ENCODE results near the gene HSH2D.
A peak's percentile ranks its signal among the peaks of the same experiment; 100 is the strongest.

Gene HSH2D

DNA sequence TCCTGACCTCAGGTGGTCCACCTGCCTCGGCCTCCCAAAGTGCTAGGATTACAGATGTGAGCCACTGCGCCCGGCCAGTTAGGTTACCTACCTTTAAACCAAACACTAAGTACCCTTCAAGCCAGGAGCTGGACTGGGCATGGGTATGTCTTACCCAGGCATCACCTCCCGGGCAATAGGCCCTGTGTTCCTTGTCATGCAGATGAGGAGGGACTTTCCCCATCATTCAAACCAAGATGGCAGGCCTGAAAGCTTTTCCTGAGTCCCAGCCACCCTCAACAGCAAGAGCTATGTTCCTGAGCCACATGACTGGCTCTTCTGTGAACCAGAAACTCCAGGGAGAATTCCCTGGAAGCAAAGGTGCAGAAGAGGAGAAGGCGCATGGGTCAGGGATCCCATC is 22.3 kb upstream of the HSH2D start:
- no peak for DNase-seq

DNA sequence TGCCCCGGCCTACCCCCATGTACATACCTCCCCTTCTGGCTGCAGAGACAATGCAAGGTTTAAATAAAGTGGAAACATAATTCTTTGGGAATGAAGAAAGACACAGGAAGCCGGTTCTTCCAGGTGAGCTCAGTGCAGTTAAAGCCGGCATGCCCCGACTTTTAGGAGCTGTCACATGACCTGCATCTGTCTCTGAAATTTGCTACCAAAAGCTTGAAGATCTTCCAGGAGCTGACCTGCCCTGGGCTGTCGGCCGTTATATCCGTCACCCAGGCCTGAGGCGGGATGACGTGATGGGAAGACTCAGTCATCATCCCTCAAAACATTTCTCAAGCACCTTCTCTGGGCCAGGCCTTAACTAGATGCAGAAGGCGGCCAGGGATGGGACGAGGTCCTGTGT is 21.5 kb upstream of the HSH2D start:
- no peak for DNase-seq

DNA sequence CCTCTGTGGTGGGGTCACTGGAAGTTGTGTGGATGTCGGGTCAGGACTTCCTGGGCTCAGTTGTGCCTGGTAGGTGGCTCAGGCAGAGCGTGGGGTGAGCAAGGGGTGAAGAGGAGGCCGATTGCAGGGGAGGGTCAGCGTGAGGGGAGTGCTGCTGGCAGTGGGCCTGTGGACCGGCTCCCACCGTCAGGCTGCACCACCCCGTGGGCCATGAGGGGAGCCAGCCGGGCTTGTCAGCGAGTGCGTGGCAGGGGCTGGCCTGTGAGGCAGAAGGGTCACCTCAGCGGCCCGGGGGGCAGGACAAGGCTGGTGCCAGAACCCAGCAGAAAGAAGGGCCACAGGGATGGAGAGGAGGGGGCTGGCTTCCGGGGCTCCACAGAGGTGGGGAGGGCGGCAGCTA is 18.5 kb upstream of the HSH2D start:
- no peak for DNase-seq

DNA sequence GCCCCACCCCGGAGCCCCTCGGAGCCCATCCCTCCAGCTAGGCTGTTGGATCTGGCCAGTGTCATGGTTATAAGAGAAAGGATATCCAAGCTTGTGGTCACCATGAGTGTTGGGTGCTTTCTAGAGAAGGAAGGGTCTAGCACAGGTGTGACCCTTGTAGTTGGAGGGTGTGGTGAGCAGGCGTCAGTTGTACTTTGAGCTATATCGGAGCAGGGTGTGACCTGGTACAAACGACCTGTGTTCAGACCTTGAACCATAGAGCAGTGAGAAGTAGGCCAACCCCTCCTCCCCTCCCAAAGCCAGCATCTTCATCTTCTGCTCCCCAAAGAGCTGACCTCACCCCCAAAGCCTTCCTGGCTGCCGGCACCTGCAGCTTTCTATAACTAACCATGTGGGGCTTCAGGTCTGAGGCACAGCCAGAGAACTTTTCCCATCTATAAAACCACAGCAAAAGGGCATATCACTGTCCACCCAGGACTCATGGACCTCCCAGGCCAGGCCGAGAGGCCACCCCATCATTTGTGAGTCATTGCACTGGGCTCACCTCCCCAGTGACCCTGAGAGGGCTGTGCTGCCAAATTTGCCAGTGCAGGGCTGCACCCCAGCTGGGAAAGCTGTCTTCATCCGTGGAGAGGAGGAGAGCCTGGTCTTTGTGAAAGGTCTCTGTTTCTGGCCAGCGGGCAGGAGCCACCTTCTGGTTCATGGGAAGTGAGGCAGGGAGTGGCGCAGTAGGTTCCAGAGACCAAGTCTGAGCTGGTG is 17.6 kb upstream of the HSH2D start:
- DNase-seq, result no peak

DNA sequence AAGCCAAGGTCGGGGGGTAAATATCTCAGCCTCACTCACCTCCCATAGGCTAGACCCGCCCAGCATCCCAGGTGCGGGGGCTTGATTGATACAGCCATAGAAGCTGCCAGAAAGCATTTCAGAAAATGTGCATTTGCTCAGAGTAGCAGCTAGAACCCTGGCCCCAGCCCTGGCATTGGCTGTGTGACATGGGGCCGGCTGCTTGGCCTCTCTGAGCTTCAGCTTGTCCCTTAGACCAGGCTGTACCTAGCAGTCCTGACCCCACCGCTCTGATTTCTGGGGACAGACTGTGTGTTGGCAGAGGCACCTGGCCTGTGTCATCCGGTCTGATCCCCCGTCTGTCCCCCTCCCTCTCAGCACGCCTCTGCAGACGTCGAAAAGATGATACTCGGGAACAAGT is 16.4 kb upstream of the HSH2D start:
- no peak for DNase-seq

DNA sequence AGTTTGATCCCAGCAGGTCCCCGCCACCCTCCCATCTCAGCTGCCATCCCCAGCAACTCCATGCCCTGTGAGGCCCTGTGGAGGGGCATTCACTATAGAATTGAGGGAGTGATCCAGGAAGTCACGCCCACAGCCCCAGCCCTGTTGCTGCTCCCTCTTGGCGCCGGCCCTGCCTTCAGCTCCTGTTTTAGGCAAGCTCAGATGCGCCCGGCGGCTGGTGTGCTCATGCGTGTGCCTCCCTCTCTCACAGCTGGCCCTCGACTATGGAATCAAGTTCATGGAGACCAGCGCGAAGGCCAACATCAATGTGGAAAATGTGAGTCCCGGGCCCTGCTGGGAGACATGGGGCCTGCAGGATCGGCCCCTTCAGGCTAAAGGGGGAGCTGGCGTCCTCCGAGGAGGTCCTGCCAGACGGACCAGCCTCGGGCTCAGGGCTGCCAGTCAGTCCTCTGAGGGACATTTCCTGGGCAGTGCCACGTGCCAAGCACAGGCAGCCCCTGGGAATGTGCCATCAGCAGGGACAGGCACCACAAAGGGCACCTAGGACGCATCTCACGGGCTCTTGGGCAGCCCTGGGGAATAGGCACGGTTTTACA is 15.6 kb upstream of the HSH2D start:
- no peak for DNase-seq

DNA sequence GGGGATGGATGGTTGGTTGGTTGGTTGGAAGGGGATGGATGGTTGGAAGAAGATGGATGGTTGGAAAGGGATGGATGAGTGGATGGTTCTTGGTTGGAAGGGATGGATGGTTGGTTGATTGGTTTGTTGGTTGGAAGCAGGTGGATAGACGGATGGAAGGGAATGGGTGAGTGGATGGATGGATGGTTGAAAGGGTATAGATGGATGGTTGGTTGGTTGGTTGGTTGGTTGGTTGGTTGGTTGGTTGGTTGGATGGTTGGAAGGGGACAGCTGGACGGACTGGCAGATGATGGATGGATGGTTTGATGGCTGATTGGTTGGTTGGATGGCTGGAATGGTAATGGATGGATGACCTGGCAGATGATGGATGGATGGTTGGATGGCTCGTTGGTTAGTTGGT is 11.8 kb upstream of the HSH2D start:
- no peak for DNase-seq

DNA sequence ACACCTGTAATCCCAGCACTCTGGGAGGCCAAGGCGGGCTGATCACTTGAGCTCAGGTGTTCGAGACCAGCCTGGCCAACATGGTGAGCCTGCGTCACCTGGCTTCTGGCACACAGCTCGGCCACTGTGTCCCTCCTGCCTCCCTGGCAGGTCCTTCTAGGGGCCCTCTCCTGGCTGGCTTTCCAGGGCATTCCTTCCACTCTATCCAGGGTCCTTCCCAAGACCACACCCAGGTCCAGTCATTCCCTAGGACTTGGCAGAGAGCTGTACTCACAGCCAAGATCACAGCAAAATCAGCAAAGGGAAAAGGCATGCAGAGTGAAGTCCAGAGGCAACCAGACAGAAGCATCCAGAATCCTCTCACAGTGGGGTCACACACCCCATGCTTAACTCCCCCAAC is 9.7 kb upstream of the HSH2D start:
- DNase-seq, result no peak

DNA sequence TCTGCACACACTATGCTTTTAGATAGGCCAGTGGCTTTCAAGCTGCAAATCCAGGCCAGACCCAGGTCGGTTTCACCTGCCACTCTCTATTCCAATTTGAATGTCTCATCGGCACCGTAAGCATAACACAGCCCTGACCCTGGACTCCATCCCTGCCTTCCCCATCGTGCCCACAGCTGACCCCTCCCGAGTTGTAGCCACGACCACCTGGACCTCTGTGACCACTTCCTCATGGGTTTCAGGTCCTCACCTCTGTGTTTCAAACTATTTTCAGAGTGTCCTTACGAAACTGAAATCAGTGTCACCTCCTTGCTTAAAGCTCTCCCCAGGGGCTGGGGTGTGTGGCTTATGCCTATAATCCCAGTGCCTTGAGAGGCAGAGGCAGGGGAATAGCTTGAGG is 9.0 kb upstream of the HSH2D start:
- no peak for DNase-seq

DNA sequence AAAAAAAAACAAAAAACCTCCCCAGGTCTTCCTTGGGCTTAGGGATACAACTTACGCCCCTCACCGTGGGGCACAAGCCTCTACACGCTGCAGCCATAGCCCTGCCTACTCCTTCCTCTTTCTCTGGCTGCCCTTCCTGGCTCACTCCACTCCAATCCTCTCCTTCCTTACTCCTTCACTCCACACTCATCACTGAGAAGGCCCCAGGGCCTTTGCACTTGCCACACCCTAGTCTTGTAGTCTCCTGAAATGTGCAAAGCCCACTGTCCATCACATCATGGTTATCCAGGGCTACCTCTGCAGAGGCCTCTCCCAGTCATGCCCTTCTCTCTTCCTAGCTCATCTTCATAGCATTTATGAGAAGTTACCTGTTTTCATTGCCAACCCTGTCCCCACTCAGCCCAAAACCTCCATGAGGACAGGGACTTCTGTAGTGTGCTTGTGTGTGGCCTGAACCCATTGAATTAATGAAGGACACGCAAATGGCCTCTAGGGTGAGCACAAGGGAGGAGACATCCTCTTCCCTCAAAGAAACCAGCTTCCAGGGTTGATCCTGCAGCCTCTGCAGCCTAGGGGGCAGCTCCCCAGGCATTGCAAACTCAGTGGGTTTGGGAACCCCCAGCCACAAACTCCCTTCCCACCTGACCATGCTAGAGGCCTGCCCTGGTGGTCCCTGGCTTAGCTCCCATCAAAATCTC is 7.9 kb upstream of the HSH2D start:
- DNase-seq, result no peak

DNA sequence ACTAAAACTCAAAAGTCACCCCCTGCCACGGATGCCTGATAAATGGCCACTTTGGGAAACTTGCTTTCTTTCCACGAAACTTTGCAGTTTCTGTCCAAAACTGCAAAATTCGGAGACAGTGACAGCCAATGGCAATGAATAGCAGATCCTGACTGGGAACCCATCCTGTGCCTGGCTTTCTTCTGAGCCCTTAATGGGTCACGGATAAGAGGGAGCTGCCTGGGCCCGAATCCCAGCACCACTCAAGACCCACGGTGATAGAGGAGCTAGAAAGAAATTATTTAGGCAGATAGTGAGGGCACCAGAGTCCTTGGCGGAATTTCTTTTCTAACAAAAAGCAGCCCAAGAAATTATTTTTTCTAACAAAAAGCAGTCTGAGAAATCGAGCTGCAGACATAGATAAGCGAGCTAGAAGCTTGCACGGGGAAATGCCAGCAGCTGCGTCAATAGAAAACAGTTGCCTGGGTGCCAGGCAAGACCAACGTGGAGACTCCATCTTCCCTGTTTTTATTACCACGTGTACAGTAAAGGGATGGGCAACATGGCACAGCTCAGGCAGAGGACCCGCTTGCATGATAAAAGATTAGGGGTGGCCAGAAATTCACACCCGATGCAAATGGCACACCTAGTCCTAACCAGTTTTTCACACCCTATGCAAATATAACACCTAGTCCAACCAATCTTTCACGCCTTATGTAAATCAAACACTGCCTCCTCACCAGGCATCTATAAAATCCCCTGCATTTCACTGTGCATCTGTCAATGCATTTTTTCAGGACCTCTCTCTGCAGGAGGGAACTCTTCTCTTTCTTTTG is 7.1 kb upstream of the HSH2D start:
- no peak for DNase-seq

DNA sequence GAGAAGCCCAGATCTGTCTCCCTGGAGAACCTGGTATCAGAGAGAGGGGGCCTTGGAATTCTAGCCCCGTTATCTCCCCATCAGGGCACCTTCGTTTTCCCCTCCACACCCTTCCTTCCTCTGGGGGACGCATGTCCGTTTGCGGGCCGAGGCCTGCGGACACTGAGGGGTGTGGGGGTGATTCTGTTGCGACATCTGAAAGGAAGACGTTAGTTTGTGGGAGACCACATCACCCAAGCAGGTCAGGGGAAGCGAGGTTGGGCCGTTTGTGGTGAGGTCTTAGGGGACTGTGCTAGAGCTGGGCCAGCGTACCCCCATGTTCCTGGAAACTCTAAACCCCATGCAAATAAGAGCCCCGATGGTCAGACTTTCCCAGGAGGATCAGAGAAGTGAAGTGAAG is 3.7 kb upstream of the HSH2D start:
- DNase-seq, result no peak

DNA sequence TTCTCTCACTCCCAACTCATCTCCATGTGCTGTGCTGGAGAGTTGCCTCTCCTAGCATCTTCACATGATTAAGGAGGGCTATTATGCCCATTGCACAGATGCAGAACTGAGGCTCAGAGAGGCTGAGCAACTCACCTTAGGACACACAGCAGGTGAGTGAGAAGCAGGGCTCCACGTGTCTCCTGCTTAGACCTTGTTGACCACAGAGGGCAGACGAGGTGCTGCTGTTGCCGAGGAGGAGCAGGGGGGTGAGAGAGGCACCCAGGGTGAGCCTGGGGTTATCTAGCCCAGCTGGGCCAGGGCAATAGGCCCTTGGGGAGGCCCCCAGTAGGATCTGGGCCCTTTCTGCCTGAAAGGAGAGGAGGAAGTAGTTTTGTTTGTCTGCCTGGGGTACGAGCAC is 2.4 kb upstream of the HSH2D start:
- DNase-seq, result no peak

DNA sequence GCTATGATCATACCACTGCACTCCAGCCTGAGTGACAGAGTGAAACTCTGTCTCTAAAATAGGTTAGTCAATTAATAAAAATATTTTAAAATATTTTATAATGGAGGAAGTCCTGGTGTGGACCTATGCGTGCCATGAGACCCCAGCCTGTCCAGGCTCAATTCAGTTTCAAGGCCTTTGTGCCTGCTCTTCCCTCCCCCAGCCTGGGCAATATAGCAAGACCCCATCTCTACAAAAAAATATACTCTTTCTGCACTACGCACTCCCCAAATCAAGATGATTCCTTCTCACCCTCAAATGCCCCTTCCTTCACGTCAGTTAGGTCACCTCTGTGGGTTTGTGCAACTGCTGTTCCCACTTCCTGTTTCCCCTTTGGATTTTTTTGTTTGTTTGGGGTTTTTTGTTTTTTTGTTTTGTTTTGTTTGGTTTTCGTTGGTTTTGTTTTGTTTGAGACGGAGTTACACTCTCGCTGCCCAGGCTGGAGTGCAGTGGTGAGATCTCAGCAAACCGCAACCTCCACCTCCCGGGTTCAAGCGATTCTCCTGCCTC is 1.4 kb upstream of the HSH2D start:
- DNase-seq, result no peak

DNA sequence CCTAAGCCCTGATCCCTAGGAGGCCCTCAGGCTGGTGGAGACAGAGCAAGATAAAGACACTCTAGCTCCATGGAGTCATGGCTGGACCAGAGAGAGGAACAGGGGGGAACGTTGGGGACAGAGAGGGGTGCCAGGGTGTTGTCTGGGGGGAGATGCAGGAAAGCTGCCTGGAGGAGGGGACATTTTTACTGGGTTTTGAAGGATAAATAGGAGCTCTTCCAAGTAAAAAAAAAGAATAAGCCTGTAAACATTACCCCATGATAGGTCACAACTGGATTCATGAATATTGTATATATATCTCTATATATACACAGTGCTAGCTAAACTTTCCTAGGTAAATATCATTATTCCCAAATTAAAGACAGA is 714 bp downstream of the HSH2D start:
- no peak for DNase-seq

DNA sequence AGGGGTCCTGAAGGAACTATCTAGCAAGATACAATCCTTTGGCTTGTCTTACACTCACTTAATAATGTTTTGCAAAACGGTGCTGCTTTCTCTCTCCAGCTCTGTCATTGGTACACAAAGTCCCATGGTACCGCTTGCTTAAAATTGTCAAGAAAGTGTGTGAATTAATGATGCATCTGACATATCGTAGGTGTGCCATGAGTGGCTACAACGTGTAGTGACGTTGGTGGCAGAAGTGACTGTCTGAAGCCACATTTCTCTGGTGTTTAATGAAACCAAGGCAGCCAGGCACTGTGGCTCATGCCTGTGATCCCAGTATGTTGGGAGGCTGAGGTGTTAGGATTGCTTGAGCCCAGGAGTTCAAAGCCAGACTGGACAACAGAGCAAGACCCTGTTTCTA is 2.6 kb downstream of the HSH2D start:
- no peak for DNase-seq

DNA sequence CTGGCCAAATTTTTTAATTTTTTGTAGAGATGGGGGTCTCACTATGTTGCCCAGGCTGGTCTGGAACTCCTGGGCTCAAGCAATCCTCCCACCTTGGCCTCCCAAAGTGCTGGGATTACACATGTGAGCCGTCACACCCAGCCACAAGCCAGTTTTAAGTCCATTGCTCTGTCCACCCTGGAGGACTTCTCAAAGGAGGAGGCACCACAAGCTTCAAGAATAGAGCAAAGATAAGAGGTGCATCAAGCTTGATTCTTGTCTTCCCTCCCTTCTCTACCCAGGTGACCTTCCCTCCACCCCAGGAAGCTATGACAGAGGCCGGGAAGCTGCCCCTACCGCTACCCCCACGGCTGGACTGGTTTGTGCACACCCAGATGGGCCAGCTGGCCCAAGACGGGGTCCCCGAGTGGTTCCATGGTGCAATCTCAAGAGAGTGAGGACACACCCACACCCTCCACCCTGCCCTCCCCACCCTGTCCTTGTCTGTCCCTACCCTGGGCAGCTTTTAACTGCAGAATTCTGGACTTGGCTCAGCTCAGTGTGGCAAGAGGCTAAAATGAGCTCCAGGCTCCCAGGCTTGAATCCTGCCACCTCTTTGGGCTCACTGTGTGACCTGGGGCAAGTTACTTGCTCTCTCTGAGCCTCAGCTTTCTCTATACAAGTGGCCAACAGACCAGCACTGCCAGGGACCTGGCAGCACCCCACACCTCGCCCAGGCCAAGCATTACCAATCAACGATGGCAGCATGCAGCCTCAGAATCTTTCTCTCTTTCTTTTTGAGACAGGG is 5.2 kb downstream of the HSH2D start:
- no peak for DNase-seq

DNA sequence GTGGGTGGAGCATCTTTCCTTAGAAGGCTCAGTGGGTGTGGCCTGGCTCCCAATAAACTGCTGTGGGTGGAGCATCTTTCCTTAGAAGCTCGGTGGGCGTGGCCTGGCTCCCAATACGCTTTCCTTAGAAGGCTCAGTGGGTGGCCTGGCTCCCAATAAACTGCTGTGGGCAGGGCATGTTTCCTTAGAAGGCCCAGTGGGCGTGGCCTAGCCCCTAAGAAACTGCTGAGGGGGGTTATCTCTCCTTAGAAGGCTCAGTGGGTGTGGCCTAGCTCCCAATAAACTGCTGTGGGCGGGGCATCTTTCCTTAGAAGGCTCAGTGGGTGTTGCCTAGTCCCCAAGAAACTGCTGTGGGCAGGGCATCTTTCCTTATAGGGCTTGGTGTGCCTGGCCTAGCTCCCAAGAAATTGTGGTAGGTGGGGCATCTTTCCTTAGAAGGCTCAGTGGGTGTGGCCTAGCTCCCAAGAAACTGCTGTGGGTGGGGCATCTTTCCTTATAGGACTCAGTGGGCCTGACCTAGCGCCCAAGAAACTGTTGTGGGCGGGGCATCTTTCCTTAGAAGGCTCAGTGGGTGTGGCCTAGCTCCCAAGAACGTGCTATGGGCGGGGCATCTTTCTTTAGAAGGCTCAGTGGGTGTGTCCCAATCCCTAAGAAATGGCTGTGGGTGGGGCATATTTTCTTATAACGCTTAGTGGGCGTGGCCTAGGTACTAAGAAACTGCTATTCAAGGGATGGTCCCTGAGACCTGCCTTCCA is 10.3 kb downstream of the HSH2D start:
- peak; percentile 42 for DNase-seq

DNA sequence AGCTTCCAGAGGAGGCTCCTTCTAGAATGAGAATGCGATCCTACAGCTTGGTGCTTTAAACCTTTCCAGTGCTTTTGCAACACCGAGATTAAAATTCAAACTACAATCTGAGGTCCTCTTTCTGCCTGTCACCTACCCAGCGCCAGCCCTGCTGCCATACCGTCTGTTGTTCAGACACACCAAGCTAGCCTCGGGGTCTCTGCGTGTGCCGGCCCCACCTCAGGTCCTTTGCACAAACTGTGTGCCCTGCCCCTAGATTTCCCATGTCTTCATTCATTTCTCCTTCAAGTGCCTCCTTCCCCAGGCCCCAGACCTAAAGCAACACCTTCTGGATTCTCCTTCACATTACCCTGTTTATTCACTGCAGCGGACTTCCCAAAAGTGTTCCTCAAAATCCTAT is 11.1 kb downstream of the HSH2D start:
- no peak for DNase-seq

DNA sequence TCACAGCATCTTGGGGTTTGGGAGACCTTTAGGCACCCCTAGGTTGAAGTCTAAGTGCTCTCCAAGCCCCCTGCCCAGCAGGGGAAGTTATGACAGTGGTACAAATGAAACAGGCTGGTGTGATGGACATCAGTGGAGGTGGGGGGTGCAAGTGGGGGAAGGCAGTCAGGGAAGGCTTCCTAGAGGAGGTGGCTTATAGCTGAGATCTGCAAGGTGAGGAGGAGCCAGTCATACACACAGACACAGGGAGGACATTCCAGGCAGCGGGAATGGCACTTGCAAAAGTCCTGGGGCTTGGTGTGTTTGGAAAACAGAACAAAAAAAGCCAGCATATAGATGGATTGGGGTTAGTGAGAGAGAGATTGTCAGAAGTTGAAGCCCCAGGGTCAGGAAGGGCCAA is 11.6 kb downstream of the HSH2D start:
- DNase-seq, result no peak

DNA sequence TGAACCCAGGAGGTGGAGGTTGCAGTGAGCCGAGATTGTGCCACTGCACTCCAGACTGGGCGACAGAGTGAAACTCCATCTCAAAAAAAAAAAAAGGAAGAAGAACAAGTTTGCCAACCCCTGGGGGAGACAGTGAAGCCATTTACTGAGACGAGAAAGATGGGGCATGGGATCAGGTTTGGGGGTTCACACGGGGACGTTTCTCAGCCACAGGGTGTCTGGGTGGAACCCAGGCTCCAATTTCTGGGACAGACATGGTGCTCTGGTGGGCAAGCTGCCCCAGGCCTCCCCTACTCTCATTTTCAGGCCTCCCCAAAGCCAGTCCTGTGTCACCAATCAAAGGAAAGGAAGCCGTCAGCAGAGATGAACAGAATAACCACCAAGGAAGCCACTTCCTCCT is 13.4 kb downstream of the HSH2D start:
- DNase-seq, result no peak

DNA sequence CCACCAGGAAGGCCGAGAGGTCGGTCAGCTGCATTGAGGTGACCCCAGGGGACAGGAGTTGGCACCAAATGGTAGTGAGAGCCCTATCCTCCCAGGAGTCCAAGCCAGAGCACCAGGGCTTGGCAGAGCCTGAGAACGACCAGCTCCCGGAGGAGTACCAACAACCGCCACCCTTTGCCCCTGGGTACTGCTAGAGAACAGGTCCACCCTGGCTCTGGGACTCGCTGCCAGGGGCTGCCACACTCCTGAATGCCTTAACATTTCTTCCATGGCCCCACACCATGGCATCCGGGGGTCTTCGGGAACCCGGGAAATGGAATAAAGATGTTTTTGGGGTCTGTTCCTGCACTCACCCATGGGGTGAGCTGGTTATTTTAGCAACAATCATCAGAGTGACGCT is 14.1 kb downstream of the HSH2D start:
- no peak for DNase-seq
